Adrenal gland (tissue), 5 donors: ENCODE data around the gene BLM.

Source experiments
- CTCF ChIP-seq, 6 experiments: fragments of 450-650 bp in 4 of 6; fragments of 200-600 bp in 2 of 6; sonication (generic) in 1 of 6; IDR thresholded peaks; 1 replicate in 5 of 6; 2 replicates in 1 of 6; pipeline versions ENCODE4 v1.5.1 to v1.8.0; 2016 to 2021; ENCODE audit warnings: antibody characterized with exemption in 6 of 6, mild to moderate bottlenecking in 2 of 6, moderate library complexity in 1 of 6
- POLR2A ChIP-seq, 2 donors: fragments of 450-650 bp; IDR thresholded peaks; one replicate each; pipeline ENCODE4 v1.6.1; 2017; ENCODE audit warnings: antibody characterized with exemption in 2 of 2, mild to moderate bottlenecking in 2 of 2, moderate library complexity in 1 of 2
- donor health status: DM: no; HTN: no; CAD: no.

- TF ChIP-seq CTCF (IDR thresholded peaks at IDR 0.05): no peak
- TF ChIP-seq POLR2A (IDR thresholded peaks at IDR 0.05): no peak
These were observed 32.9 kb upstream of the BLM start for GRCh38 chr15:90684281-90684680.
